Adrenal gland (tissue), 5 donors: ENCODE results near the gene ARMC6.

ENCODE experiments used
- POLR2A ChIP-seq, 2 donors: fragments of 450-650 bp; IDR thresholded peaks; one replicate each; pipeline ENCODE4 v1.6.1; 2017; ENCODE audit warnings: antibody characterized with exemption in 2 of 2, mild to moderate bottlenecking in 2 of 2, moderate library complexity in 1 of 2
- TF ChIP-seq, protein P1 (sequence below), 6 experiments: fragments of 450-650 bp in 4 of 6; fragments of 200-600 bp in 2 of 6; sonication (generic) in 1 of 6; IDR thresholded peaks; 1 replicate in 5 of 6; 2 replicates in 1 of 6; pipeline versions ENCODE4 v1.5.1 to v1.8.0; 2016 to 2021; ENCODE audit warnings: antibody characterized with exemption in 6 of 6, mild to moderate bottlenecking in 2 of 6, moderate library complexity in 1 of 6
- donor health status: DM: no; HTN: no; CAD: no.

DNA sequence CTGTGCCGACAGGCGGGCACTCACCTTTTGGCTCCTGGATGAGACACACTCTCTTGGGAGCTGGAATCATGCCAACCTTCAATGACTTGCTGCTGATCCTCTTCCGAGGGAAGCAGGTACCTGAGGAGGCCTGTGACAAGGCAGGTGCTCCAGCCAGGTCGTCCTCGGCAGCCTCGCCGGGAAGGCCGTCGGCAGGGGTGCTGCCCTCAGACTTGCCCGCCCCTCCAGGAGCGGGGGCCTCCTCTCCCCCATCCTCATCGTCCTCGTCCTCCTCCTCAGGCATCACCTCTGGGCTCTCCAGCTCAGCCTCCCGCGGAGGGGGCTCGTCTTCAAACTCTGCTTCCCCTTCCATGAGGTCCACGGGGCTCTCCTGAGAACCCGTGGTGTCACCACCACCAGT is 29.3 kb upstream of the ARMC6 start:
- TF ChIP-seq, protein P1, sequence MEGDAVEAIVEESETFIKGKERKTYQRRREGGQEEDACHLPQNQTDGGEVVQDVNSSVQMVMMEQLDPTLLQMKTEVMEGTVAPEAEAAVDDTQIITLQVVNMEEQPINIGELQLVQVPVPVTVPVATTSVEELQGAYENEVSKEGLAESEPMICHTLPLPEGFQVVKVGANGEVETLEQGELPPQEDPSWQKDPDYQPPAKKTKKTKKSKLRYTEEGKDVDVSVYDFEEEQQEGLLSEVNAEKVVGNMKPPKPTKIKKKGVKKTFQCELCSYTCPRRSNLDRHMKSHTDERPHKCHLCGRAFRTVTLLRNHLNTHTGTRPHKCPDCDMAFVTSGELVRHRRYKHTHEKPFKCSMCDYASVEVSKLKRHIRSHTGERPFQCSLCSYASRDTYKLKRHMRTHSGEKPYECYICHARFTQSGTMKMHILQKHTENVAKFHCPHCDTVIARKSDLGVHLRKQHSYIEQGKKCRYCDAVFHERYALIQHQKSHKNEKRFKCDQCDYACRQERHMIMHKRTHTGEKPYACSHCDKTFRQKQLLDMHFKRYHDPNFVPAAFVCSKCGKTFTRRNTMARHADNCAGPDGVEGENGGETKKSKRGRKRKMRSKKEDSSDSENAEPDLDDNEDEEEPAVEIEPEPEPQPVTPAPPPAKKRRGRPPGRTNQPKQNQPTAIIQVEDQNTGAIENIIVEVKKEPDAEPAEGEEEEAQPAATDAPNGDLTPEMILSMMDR (IDR thresholded peaks at IDR 0.05), result no peak
- TF ChIP-seq POLR2A (IDR thresholded peaks at IDR 0.05), result no peak
